ENCODE data around the gene GPR62.
A peak's percentile ranks its signal among the peaks of the same experiment; 100 is the strongest.
"Not testable (repeated sequence)": the region's sequence is repeated elsewhere in the genome, so short reads cannot be mapped to it uniquely, and the experiment has no call there.

The GPR62 gene, protein sequence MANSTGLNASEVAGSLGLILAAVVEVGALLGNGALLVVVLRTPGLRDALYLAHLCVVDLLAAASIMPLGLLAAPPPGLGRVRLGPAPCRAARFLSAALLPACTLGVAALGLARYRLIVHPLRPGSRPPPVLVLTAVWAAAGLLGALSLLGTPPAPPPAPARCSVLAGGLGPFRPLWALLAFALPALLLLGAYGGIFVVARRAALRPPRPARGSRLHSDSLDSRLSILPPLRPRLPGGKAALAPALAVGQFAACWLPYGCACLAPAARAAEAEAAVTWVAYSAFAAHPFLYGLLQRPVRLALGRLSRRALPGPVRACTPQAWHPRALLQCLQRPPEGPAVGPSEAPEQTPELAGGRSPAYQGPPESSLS
- 0 to 0.33 (median 0) reads per million in 17 experiments for total RNA-seq

DNA sequence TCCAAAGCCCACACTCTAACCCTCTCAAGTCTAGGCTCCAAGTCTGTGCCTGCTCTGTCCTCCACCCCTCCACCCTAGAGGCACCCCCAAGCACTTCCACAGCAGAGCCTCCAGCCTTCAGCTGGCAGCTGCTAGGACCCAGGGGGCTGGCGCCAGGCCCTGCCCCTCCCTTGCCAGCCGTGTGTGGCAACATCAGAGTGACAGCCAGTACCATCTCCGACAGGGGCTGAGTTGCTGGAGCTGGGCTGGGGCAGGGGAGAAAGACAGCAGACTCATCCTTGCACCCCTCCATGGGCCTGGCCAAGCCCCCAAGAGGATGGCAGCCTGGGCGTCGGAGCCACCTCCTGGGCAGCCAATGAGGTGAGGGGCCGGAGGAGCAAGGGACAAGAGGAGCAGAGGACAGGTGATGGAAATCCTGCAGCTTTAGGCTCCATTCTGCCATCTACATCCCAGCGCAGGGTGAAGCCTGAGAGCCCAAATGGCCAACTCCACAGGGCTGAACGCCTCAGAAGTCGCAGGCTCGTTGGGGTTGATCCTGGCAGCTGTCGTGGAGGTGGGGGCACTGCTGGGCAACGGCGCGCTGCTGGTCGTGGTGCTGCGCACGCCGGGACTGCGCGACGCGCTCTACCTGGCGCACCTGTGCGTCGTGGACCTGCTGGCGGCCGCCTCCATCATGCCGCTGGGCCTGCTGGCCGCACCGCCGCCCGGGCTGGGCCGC, at the start of gene GPR62:
GPR62 (plus strand) TSS at position 207 of the 718 bp plus-strand sequence; CDS start at position 479, 272 bp downstream.
- no peak for DNase-seq

DNA sequence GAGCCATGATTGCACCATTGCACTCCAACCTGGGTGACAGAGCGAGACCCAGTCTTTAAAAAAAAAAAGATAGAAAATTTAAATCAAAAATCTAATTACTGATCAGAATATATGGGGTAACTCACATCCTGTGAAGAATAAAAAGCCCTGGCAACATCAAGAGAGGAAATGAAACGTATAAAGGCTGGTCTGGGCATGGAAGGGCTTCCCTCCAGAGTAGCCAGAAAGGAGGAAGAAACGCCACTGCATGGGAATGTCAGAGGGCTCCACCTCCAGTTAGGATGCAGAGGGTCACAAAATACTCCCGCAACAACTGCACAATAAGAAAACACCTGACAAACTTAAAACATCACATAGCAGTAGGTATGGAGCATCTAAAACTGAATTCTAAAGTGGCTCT, 47.2 kb upstream of the GPR62 start:
- DNase-seq, result no peak

DNA sequence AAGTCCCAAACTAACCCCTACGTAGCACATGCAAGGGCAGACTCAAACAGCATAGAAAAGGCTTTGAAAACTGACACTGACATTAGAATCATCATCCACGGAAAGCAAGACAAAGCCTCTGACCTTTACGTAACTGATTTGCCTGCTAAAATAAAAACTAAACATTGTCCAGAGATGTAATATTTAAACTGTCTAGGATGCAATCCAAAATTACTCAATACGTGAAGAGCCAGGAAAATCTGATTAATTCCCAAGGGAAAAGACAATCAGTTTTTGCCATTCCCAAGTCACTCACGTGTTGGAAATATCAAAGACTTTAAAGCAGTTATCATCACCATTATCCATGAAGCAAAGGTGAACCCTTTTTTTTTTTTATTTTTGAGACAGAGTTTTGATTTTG, 38.8 kb upstream of the GPR62 start:
- DNase-seq, result no peak

DNA sequence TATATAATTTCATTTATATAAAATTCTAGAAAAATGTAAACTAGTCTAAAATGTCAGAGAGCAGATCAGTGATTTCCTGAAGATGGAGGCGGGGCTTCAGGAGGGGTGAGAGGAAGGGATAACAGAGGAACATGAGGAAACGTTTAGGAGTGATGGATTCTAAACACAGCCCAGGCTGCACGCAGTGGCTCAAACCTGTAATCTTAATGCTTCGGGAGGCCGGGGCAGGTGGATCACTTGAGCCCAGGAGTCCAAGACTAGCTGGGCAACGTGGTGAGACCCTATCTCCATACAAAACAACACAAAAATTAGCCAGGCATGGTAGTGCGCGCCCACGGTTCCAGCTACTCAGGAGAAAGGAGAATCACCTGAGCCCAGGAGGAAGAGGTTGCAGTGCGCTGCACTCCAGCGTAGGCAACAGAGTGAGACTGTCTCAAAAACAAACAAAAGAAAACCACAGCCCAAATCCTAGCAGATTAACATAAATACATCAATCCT, 34.1 kb upstream of the GPR62 start:
- DNase-seq, result no peak

DNA sequence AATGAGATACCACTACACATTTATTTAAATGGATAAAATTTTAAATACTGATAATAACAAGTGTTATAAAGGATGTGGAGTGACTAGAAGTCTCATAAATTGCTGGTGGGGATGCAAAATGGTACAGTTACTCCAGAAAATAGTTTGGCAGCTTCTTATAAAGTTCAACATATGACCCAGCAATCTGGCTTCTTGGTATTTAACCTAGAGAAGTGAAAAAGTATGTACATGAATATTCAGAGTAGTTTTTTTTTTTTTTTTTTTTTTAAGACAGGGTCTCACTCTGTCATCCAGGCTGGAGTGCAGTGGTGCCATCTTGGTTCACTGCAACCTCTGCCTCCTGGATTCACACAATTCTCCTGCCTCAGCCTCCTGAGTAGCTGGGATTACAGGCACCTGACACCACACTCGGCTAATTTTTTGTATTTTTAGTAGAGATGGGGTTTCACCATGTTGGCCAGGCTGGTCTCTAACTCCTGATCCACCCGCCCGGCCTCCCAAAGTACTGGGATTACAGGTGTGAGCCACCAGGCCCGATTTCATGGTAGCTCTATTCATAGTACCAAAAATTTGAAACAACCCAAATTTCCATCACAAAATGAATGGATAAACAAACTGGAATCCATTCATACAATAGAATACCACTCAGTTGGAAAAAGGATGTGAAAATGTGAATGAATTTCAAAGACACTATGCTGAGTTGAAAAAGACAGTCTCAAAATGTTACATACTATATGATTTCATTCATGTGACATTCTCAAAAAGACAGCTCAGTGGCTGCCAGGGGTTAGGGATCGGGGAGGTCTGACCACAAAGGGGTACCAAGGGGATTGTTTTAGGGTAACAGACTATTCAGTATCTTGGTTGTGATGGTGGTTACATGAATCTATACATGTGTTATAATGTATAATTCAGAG, 27.9 kb upstream of the GPR62 start:
- DNase-seq, result no peak

DNA sequence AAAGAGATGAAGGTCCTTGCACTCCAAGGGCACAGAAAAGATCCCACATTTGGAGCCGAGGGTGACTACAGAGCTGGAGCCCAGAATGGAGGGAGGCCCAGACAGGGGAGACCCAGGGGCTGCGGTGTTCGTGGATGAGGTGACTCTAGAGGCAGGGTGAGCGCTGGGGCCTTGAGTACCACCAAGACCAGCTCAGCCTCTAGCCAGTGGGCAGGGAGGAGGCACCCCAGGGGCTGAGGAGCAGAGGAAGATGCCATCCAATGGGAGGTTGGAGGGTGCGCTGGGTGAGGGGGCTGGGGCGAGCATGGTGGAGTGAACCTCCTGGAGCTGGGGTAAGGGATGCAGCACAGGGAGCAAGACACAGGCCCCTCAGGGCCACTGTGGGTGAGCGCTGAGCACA, 26.7 kb upstream of the GPR62 start:
- no peak for DNase-seq

DNA sequence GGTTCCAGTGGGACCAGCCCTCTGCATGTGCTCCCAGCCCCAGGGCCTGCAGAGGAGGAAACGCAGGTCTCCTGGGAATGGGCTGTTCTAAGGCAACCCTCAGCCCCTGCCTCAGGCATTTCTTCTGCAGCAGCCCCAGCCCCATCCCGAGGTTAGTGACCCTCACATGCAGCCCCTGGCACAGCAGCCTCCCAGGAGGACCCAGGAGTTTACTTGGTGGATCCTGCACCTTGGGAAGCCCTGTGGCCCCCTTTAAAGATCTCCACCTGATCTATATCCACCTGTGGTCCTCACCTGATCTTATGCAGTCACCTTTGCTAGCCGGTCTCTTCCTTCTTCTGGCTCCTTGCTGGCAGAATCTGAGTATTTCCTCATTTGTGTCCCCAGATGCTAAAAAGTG, 26.2 kb upstream of the GPR62 start:
- DNase-seq, result not testable (repeated sequence)

DNA sequence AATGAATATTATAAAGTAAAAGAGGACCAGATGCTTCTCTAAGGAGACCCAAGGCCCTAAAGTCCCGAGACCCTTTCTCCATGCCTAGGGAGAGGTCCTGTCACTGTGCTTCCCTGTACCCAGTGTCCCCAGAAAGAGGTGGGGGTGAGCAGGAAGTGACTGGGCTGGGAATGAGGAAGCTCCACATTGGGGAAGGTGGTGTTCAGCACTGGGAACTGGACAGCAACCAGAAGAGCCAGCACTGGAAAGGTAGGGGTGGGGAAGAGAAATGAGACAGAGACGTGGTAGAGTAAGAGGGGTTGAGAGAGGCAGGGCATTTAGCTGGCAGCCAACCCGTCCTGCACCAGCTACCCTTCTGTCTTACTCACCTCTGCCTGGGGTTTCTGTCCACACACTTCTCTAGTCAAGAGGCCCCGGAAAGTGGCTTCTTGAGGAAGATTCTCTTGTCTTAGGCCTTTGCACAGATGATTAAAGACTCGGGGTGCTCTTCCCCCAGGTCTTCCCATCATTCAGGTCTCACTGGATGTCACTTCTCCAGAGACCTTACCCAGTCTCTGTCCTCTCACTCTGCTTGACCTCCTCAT, 25.7 kb upstream of the GPR62 start:
- DNase-seq, result peak; percentile 35 to 67 (median 52)

DNA sequence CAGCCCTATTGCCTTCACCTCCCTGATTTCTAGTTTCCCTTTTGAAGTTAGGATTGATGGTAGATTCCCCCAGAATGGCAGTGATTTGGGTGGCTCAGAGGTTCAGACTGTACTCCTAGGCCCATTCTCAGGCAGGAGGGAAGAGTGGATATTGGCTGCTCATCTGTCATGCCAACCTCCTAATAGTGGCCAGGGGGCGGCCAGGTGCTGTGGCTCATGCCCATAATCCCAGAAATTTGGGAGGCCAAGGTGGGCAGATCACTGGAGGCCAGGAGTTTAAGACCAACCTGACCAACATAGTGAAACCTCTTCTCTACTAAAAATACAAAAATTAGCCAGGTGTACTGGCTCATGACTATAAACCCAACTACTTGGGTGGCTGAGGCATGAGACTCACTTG, 24.7 kb upstream of the GPR62 start:
- no peak for DNase-seq

DNA sequence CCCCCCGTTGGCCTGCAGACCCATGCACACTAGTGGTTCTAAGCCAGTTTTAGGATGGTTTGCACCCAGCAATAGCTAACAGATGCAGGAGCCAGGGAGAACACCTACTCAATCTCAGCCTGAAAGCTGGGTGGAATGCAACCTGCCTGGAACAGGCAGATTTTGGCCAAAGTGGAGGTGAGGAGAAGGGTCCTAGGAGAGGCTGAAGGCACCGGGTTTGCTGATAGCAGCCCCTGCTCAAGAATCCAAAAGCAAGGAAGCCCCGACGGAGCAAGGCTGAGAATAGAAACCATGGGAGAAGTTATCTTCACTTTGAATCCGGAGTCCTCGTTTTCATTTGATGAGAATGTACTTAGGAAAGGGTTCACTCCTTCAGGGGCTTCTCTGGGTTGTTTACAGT, 23.4 kb upstream of the GPR62 start:
- no peak for DNase-seq

DNA sequence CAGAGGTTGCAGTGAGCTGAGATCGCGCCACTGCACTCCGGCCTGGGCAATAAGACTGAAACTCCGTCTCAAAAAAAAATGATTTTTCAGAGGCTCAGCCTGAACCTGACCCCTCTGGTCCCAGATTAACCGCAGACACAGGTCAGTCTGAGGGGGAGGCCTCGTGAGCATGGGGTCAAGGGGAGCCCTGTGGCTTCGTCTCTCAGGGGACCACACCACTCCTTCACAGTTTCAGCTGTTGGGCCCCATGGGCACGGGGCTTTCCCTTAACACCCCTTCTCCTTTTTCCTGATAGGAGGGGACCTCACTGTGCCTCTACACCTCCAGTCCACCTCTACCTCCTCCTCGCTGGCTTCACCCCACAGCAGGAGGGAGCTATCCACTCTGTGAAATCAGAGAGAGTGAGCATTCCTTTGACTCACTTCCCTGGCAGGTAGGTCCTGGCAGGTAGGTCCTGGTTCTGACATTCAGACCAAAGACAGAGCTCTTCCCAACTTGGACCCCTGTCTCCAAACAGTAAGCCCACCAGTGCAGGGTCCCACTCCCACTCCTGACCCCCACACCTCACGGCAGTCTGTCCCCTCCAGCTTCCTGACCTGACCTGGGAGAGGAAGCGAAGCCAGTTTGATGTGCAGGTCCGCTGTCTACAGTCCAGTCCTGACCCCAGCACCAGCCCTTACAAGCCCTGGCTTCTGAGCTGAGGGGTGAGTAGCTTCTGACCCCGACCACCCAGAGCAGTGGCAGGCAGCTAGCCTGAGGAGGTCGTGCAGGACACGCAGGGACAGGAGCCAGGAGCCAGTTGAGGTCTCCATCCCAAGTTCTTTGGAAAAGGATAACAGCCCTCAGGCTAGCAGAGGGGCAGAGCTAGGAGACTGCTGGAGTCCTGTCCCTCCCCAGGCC, 22.5 kb upstream of the GPR62 start:
- DNase-seq, result no peak

DNA sequence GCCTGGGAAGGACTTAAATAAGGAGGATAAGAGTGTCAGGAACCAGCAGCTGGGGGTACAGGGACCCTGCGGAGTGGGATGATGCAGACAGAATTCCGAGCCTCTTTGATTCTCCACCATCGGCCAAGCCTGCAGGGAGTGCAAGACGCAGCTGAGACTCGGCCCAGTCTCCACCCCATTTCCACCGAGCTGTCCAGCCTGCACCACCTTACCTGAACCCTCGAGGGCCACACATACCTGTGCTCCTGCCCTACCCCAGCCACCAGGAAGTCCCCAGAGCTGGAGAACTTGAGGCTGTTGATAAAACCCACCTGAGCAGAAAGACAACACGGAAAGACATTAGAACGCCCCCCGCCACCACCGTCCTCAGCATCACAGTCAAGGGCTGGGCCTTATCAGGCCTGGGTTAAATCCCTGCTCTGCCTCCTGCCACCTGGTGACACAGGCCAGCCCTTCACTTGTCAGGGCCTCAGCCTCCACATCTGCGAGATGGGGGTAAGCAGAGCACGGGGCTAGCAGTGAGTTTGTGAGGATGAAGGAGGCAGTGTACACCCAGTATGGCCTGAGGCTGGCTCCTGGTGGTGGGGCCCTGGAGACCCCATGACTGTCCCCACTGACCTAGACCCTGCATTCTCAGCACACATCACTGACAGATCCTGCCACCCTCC, 21.6 kb upstream of the GPR62 start:
- no peak for DNase-seq

DNA sequence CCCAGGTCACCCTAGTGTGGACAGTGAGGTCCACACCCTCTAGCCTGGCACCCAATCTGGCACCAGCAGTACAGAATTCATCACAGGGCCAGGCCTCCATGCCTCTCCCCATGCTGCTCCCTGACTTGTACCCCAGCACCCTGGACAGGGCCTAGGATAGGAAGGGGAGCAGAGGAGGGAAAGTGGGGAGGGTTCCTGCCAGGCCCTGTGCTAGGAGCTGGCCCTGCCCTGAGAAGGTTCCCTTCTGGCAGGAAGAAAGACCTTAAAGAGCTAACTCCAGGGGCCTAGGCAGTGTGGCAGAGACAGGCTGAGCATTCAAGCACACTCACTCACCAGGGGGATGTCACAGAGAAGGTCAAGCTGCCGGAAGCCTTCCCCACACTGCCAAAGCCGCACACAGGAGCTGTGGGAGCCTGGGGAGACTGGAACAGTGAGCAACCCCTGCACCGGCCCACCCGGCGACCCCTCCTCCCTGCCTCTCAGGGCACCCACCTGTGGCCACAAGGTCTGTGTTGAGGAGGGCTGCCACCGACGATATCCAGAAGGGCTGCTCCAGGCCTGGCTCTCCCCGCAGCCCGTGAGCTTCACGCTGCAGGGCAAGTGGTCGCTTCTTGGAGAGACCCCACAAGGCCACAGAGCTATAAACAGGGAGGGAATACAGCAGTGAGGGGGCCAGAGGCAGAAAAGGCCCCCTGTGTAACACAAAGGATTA, 20.9 kb upstream of the GPR62 start:
- no peak for DNase-seq

DNA sequence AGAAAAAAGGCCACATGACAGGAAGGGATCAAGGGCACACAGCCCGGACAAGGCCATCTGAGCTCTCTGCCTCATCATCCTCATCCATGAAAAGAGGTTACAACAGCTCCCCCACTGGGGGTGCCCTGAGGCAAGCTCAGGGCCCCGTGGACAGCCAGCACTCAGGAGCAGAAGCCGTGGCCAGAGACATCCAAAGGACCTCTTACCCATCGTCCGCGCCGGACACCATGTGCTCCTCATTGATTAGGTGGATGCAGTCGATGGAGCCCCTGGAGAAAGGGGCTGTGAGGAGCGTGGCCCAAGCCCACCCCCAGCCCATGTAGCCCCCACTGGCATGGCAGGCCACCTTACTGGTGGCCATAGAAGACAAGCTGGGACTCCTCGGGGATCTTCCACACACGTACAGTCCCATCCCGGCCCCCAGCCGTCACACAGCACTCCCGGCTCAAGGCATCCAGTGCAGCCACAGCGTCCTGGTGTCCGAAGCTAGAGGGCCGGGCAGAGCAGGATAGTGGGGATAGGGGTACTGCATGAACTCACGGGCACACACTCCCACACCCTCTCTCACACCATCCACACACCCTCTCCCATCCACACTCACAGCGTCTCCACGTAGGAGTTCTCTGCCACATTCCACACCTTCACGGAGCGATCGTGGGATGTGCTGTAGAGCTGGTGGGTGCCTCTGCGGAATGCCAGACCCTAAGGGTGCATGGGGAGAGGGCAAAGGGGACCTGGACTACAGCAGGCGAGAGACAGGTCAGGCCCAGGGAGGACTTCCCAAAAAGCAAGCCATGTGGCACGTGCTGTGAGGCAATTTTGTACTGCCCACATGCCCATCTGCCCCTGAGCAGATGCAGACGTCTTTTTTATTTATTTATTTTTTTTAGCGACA, 19.9 kb upstream of the GPR62 start:
- no peak for DNase-seq

DNA sequence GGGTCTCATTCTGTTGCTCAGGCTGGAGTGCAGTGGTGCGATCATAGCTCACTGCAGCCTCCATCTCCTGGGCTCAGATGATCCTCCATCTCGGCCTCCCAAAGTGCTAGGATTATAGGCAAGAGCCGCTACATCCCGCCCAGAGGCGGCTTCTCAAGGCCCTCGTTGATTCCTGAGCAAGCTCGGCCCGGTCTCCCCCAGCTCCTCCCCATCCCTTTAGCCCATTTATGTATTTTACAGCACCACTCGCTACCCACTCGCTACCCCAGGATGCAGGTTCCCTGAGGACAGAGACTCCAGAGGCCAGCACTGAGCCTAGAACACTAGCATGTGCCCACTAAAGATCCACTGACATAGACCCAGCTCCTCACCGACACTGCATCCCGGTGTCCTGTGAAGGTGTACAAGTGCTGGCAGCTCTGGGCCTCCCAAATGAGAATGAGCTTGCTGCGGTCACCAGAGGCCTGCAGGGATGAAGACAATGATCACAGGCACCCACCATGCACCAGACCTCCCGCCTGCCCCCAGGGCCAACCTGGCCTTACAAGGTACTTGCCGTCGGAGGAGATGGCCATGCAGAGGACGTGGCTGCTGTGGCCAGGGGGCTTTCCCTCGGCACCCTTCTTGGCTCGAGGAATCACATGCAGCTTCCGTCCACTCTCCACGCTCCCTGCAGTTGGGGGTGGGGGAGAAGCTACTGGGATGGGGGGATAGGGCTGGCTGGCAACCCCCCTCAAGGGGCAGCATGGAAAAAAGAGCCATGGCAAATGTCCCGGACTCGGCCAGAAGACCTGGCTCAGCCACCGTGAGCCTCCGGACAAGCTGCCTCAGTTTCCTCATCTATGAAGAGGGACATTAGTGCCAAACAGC, 19.1 kb upstream of the GPR62 start:
- no peak for DNase-seq

DNA sequence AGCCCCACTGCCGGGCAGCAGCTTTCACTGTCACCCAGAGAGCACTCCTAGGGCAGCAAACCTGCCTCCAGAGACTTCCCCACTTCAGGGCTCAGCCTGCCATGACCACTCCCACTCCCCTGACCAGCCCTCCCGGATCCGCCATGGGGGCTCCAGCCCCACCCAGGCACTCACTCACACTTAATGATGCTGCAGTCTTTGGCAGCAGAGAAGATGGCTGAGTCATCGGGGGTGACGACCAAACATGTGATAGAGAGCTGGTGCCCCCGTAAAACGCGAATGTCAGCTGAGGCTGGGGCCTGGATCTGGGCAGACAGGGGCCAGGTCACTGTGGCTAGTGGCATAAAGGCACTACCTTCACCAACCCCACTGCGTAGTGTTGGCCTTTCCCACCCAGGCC, 18.2 kb upstream of the GPR62 start:
- DNase-seq, result no peak

DNA sequence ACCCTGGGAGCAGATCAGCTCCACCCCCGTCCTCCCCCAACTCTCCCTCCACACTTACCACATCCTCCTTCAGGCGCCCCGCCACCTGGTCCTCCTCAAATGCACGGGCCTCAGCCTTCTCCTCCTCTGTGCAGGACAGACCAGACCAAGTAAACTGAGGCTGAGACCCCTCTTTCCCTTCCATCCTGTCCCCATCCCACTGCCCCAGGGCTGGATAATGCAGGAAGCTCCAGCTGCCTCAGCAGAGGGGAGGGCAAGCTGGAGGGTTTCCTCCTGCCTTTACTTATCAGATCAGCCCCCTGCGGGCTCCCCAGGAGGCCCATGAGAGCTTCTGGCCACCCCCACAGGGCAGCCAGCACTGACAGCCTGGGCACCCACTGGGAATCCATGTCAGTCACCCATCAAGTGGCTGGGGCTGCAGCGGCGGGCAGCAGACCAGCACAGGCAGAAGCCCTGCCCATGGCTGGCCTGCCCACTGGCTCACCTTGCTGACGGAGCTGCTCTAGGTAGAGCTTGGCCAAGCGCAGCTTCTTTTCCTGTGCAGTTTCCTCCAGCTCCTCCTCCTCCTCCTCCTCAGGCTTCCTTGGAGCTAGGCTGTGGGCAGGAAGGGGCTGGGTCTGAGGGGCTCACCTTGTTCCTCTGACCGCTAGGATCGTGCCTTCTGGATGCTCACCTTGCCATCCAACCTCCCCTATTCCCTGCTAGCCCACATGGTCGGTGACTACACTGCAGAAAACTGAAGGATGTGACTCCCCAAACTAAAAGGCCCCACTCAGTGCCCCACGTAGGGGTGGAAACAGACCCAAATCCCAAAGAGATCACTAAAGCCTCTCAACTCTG, 17.4 kb upstream of the GPR62 start:
- DNase-seq, result no peak
